MM.1S (cell line): ENCODE results near the gene LSM4.

Source experiments
- DNase-seq: peaks from one replicate; pipeline ENCODE4 v3.0.0-alpha.2; 2015
- H2AFZ ChIP-seq: fragments of 300-600 bp; sonication (generic); 2 replicates; pipeline ENCODE4 v1.6.0; 2016; ENCODE audit warnings: antibody characterized with exemption, low read length
- H3F3A ChIP-seq: fragments of 300-600 bp; sonication (generic); 2 replicates; pipeline ENCODE4 v1.6.1; 2016; ENCODE audit warnings: mild to moderate bottlenecking, antibody characterized with exemption, low read length, moderate library complexity, mixed read lengths; ENCODE audit not compliant: insufficient read depth
- H3K27ac ChIP-seq: fragments of 300-600 bp; sonication (generic); 2 replicates; pipeline ENCODE4 v1.5.1; 2016; ENCODE audit warnings: mild to moderate bottlenecking, low read length
- H3K27me3 ChIP-seq: fragments of 300-600 bp; sonication (generic); replicated peaks from 2 replicates; pipeline ENCODE4 v1.6.0; 2016; ENCODE audit warnings: low read length; ENCODE audit not compliant: insufficient read depth
- H3K36me3 ChIP-seq: fragments of 300-600 bp; sonication (generic); replicated peaks from 2 replicates; pipeline ENCODE4 v1.6.1; 2016; ENCODE audit warnings: mild to moderate bottlenecking, low read length, mixed read lengths; ENCODE audit not compliant: insufficient read depth
- H3K4me1 ChIP-seq: fragments of 300-600 bp; sonication (generic); 2 replicates; pipeline ENCODE4 v1.6.1; 2016; ENCODE audit warnings: low read length, mixed read lengths
- H3K4me2 ChIP-seq: fragments of 300-600 bp; sonication (generic); 2 replicates; pipeline ENCODE4 v1.6.0; 2016; ENCODE audit warnings: low read depth, low read length
- H3K4me3 ChIP-seq: fragments of 300-600 bp; sonication (generic); 2 replicates; pipeline ENCODE4 v1.5.1; 2016; ENCODE audit warnings: low read length, mixed read lengths
- H3K79me2 ChIP-seq: fragments of 300-600 bp; sonication (generic); 2 replicates; pipeline ENCODE4 v1.6.1; 2016; ENCODE audit warnings: mixed run types, low read length, mixed read lengths
- H3K9ac ChIP-seq: fragments of 300-600 bp; sonication (generic); 2 replicates; pipeline ENCODE4 v1.6.1; 2016; ENCODE audit warnings: low read length, mixed read lengths
- H3K9me2 ChIP-seq: fragments of 300-600 bp; sonication (generic); replicated peaks from 2 replicates; pipeline ENCODE4 v1.6.1; 2016; ENCODE audit warnings: mild to moderate bottlenecking, low read length, mixed read lengths; ENCODE audit not compliant: insufficient read depth
- H3K9me3 ChIP-seq: fragments of 300-600 bp; sonication (generic); replicated peaks from 2 replicates; pipeline ENCODE4 v1.6.1; 2016; ENCODE audit warnings: mild to moderate bottlenecking, low read length, mixed read lengths; ENCODE audit not compliant: insufficient read depth
- H4K20me1 ChIP-seq: fragments of 300-600 bp; sonication (generic); 2 replicates; pipeline ENCODE4 v1.6.1; 2016; ENCODE audit warnings: mild to moderate bottlenecking, low read length, moderate library complexity, mixed read lengths; ENCODE audit not compliant: insufficient read depth
- CTCF ChIP-seq: fragments of 300-600 bp; sonication (generic); IDR thresholded peaks from 2 replicates; pipeline ENCODE4 v1.5.1; 2016; ENCODE audit warnings: antibody characterized with exemption, low read length, mixed read lengths
- EZH2 ChIP-seq: fragments of 300-600 bp; sonication (generic); optimal IDR thresholded peaks from 2 replicates; pipeline ENCODE3; 2017; ENCODE audit warnings: low read depth, mild to moderate bottlenecking, antibody characterized with exemption, low read length, mixed read lengths
- EZH2phosphoT487 ChIP-seq: fragments of 300-600 bp; sonication (generic); IDR thresholded peaks from 2 replicates; pipeline ENCODE4 v1.6.1; 2018; ENCODE audit warnings: antibody characterized with exemption, low read length

The LSM4 gene

DNA sequence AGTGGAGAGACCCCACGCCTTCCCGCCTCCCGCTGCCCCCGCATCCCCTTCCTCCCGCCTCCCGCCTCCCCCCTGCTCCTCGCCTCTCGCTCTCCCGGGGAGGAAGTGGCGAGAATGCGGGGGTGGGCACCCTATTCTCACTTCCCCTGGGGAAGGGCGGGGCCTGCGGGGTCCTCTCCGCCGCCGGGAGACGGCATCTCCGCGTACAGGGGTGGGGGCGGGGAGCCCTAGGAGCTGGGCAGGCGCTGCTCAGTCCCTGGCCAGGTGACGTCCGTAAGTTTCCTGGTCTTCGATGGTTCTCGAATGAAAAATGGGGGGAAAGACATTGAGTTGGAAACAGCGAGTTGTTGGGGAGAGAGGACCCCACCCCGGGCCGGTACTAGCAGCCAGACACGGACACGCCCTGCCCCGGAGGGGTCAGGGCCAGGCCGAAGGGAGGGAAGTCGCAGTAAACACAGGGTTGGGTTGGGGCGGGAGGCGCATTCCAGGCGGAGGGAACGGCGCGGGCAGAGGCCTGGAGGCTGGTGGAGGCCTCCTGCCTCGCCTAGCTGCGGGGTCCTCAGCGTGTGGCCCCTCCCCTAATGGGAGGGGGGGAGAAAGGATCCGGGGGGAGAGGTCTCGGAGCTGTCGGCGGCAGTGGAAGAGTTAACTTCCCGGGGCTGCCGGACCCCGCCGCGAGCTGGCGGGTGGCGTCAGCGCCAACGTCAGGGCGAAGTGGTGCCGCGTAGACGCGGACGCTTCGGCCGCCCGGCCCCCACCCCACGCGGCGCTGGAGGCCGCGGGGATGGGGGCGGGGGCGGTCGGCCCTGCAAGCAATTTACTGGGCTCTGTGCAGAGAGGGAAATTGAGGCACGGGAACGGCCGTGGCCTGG lies 31.1 kb downstream of the LSM4 start:
- H3K9me2 ChIP-seq: no peaks in the 10 kb centered on the region
- peaks cover 61% of the 10 kb centered on the region for H3K27me3 ChIP-seq
- H3K4me2 ChIP-seq: peak overlapping the region; percentile 97
- no peak overlapping the region for H3K27ac ChIP-seq
- peak overlapping the region; percentile 57 for H3K9ac ChIP-seq
- peaks cover 18% of the 10 kb centered on the region for H3K4me1 ChIP-seq
- H3F3A ChIP-seq: no peaks in the 10 kb centered on the region
- H3K9me3 ChIP-seq: no peaks in the 10 kb centered on the region
- no peaks in the 10 kb centered on the region for H4K20me1 ChIP-seq
- no peak for TF ChIP-seq EZH2phosphoT487
- TF ChIP-seq CTCF: no peak
- no peak for TF ChIP-seq EZH2
- peak overlapping the region; percentile 60 for H3K4me3 ChIP-seq
- no peaks in the 10 kb centered on the region for H3K36me3 ChIP-seq
- H2AFZ ChIP-seq: peak overlapping the region; percentile 84
- H3K79me2 ChIP-seq: no peaks in the 10 kb centered on the region
- DNase-seq: no peak

GRCh38 chr19:18291019-18291524 lies 31.8 kb downstream of the LSM4 start:
- Histone ChIP-seq H3K27ac (no peak overlapping the region), H3K27me3 (peaks cover 62% of the 10 kb centered on the region), H3K4me3 (no peak overlapping the region), H3K9ac (no peak overlapping the region), H3K4me1 (peaks cover 18% of the 10 kb centered on the region), H3K79me2 (no peaks in the 10 kb centered on the region), H3K4me2 (peak overlapping the region; percentile 97; the same call in 1 of the 2 replicates), H3F3A (no peaks in the 10 kb centered on the region), H4K20me1 (no peaks in the 10 kb centered on the region), H3K9me3 (no peaks in the 10 kb centered on the region), H3K36me3 (no peaks in the 10 kb centered on the region), H3K9me2 (no peaks in the 10 kb centered on the region), H2AFZ (no peak overlapping the region)
- TF ChIP-seq EZH2 (no peak), CTCF (no peak), EZH2phosphoT487 (no peak)
- DNase-seq: no peak

GRCh38 chr19:18290302-18291018 lies 32.4 kb downstream of the LSM4 start:
- no peaks in the 10 kb centered on the region for H3K9me2 ChIP-seq
- H3K36me3 ChIP-seq: no peaks in the 10 kb centered on the region
- H3K4me2 ChIP-seq: no peak overlapping the region
- TF ChIP-seq CTCF (no peak), EZH2phosphoT487 (no peak), EZH2 (no peak)
- H3K4me1 ChIP-seq: peaks cover 18% of the 10 kb centered on the region
- no peaks in the 10 kb centered on the region for H4K20me1 ChIP-seq
- H3K9ac ChIP-seq: no peak overlapping the region
- H3K79me2 ChIP-seq: no peaks in the 10 kb centered on the region
- no peak overlapping the region for H2AFZ ChIP-seq
- H3K9me3 ChIP-seq: no peaks in the 10 kb centered on the region
- DNase-seq: no peak
- no peak overlapping the region for H3K4me3 ChIP-seq
- no peaks in the 10 kb centered on the region for H3F3A ChIP-seq
- H3K27ac ChIP-seq: no peak overlapping the region
- H3K27me3 ChIP-seq: peaks cover 62% of the 10 kb centered on the region
